H1 (cell line): ENCODE results near the gene EPB41L5. TPM values are rescaled to one million over a fixed set of nuclear protein-coding genes. Genes with fewer than 3 reads are reported as not detected.

ENCODE experiments used
- CTCF ChIA-PET: fragments of 300-600 bp; sonication (Branson Sonifier 250); formaldehyde crosslinking; loops from one replicate; lab custom pipeline; 2021; ENCODE audit not compliant: partially characterized antibody; lab: Charles Lee
- POLR2A ChIA-PET: fragments of 300-600 bp; sonication (Branson Sonifier 250); formaldehyde crosslinking; loops from one replicate; lab custom pipeline; 2021; ENCODE audit warnings: inconsistent platforms; ENCODE audit not compliant: partially characterized antibody; lab: Charles Lee
- DNase-seq, 2 experiments: peaks; one replicate each; pipeline versions ENCODE4 v3.0.0 to v3.0.0-alpha.2; 2010 to 2022; ENCODE audit warnings: low spot score in 2 of 2, low read depth in 1 of 2, mixed read lengths in 1 of 2
- FAIRE-seq: peaks from 2 replicates; lab custom pipeline; 2011; peaks lifted over from hg19 to GRCh38; lab: Jason Lieb, UNC
- H2AFZ ChIP-seq: 2 replicates; pipeline ENCODE4 v1.8.1; 2012; ENCODE audit warnings: low read length, inconsistent platforms
- H2AK5ac ChIP-seq: 2 replicates; pipeline ENCODE4 v1.6.1; 2013; ENCODE audit warnings: low read depth, low read length
- H2BK120ac ChIP-seq: replicated peaks from 2 replicates; pipeline ENCODE3; 2013; ENCODE audit warnings: low read depth, low read length, inconsistent platforms
- H2BK12ac ChIP-seq: 2 replicates; pipeline ENCODE4 v1.6.1; 2013; ENCODE audit warnings: low read depth, low read length
- H2BK15ac ChIP-seq: 2 replicates; pipeline ENCODE4 v1.6.1; 2013; ENCODE audit warnings: low read length
- H2BK20ac ChIP-seq: 2 replicates; pipeline ENCODE4 v1.6.1; 2013; ENCODE audit warnings: low read length
- H2BK5ac ChIP-seq: 2 replicates; pipeline ENCODE4 v1.6.1; 2013; ENCODE audit warnings: low read depth, low read length
- H3K14ac ChIP-seq: 2 replicates; pipeline ENCODE4 v1.6.1; 2013; ENCODE audit warnings: inconsistent platforms; ENCODE audit not compliant: insufficient read length
- H3K18ac ChIP-seq: 2 replicates; pipeline ENCODE4 v1.6.1; 2013; ENCODE audit warnings: low read length; ENCODE audit errors: extremely low read depth
- H3K23ac ChIP-seq: 2 replicates; pipeline ENCODE4 v1.6.1; 2013; ENCODE audit warnings: inconsistent platforms; ENCODE audit not compliant: insufficient read length
- H3K23me2 ChIP-seq: 2 replicates; pipeline ENCODE4 v1.6.1; 2013; ENCODE audit warnings: low read depth, low read length
- H3K27ac ChIP-seq: 2 replicates; pipeline ENCODE4 v1.6.1; 2011; ENCODE audit warnings: low read depth, low read length, inconsistent platforms
- H3K27me3 ChIP-seq, 4 experiments: replicated peaks in 1 of 4; 1 replicate in 1 of 4; 2 replicates in 3 of 4; pipeline versions ENCODE4 v1.6.1 to v1.8.1; 2011 to 2013; ENCODE audit warnings: low read length in 3 of 4, mild to moderate bottlenecking in 3 of 4, inconsistent platforms in 2 of 4, mixed read lengths in 2 of 4, moderate library complexity in 1 of 4; ENCODE audit not compliant: control insufficient read depth in 3 of 4, insufficient read depth in 3 of 4; ENCODE audit errors: extremely low read depth in 1 of 4
- H3K36me3 ChIP-seq, 4 experiments: 2 replicates each; pipeline versions ENCODE4 v1.6.1 to v1.8.1; 2011 to 2013; ENCODE audit warnings: mild to moderate bottlenecking in 4 of 4, low read length in 3 of 4, moderate library complexity in 2 of 4, control low read depth in 1 of 4, inconsistent platforms in 1 of 4; ENCODE audit not compliant: insufficient read depth in 4 of 4, control insufficient read depth in 2 of 4
- H3K4ac ChIP-seq: replicated peaks from 2 replicates; pipeline ENCODE3; 2013; ENCODE audit warnings: low read length, low read depth, mixed read lengths, inconsistent platforms; ENCODE audit not compliant: insufficient read length
- H3K4me1 ChIP-seq, 4 experiments: replicated peaks in 1 of 4; 1 replicate in 1 of 4; 2 replicates in 3 of 4; pipeline versions ENCODE4 v1.6.1 to v1.8.1; 2011 to 2013; ENCODE audit warnings: low read length in 3 of 4, inconsistent platforms in 2 of 4, mixed read lengths in 1 of 4; ENCODE audit not compliant: insufficient read depth in 4 of 4, control insufficient read depth in 3 of 4
- H3K4me2 ChIP-seq, 2 experiments: 2 replicates each; pipeline versions ENCODE4 v1.6.1 to v1.8.1; 2011 to 2013; ENCODE audit warnings: low read depth in 2 of 2, low read length in 2 of 2, control low read depth in 1 of 2, inconsistent platforms in 1 of 2, mild to moderate bottlenecking in 1 of 2; ENCODE audit not compliant: insufficient read depth in 1 of 2
- H3K4me3 ChIP-seq, 4 experiments: fragments of 200-600, 300-600 bp in 1 of 4; sonication (generic), shearing (Covaris generic), sonication (Bioruptor Twin) in 1 of 4; 2 replicates each; pipeline versions ENCODE4 v1.5.1 to v1.8.1; 2011 to 2016; ENCODE audit warnings: low read length in 4 of 4, low read depth in 3 of 4, control low read depth in 2 of 4, inconsistent platforms in 2 of 4, mild to moderate bottlenecking in 2 of 4, mixed read lengths in 1 of 4, moderate library complexity in 1 of 4; ENCODE audit not compliant: insufficient read depth in 2 of 4; ENCODE audit errors: extremely low read depth in 1 of 4
- H3K56ac ChIP-seq: replicated peaks from 2 replicates; pipeline ENCODE3; 2013; ENCODE audit warnings: low read depth, mild to moderate bottlenecking, mixed read lengths, low read length, inconsistent platforms; ENCODE audit not compliant: insufficient read length
- H3K79me1 ChIP-seq: 2 replicates; pipeline ENCODE4 v1.6.1; 2013; ENCODE audit warnings: low read depth, low read length, control low read depth
- H3K79me2 ChIP-seq, 2 experiments: 2 replicates each; pipeline versions ENCODE4 v1.6.1 to v1.8.1; 2012 to 2013; ENCODE audit warnings: low read length in 2 of 2, mild to moderate bottlenecking in 2 of 2, inconsistent platforms in 1 of 2; ENCODE audit not compliant: insufficient read depth in 2 of 2, control insufficient read depth in 1 of 2
- H3K9ac ChIP-seq, 4 experiments: replicated peaks in 1 of 4; 1 replicate in 1 of 4; 2 replicates in 3 of 4; pipeline versions ENCODE4 v1.6.1 to v1.8.1; 2011 to 2013; ENCODE audit warnings: low read depth in 3 of 4, low read length in 3 of 4, control low read depth in 2 of 4, mild to moderate bottlenecking in 2 of 4, moderate library complexity in 2 of 4, inconsistent platforms in 1 of 4; ENCODE audit errors: extremely low read depth in 1 of 4
- H3K9me3 ChIP-seq, 2 experiments: 2 replicates each; pipeline versions ENCODE4 v1.6.1 to v1.8.1; 2012 to 2013; ENCODE audit warnings: mild to moderate bottlenecking in 2 of 2, moderate library complexity in 2 of 2, control low read depth in 1 of 2, inconsistent platforms in 1 of 2, low read depth in 1 of 2, low read length in 1 of 2, mixed read lengths in 1 of 2; ENCODE audit not compliant: insufficient read depth in 2 of 2
- H4K20me1 ChIP-seq, 2 experiments: replicated peaks in 1 of 2; 2 replicates each; pipeline versions ENCODE3 to v1.8.1; 2011 to 2013; ENCODE audit warnings: inconsistent platforms in 2 of 2, low read length in 2 of 2, mild to moderate bottlenecking in 1 of 2; ENCODE audit not compliant: insufficient read depth in 2 of 2, control insufficient read depth in 1 of 2
- H4K5ac ChIP-seq: 2 replicates; pipeline ENCODE4 v1.6.1; 2013; ENCODE audit warnings: low read length, low read depth, mixed read lengths, inconsistent platforms; ENCODE audit not compliant: insufficient read length
- H4K8ac ChIP-seq: 2 replicates; pipeline ENCODE4 v1.8.0; 2013; ENCODE audit warnings: mild to moderate bottlenecking, moderate library complexity, low read length, inconsistent platforms; ENCODE audit not compliant: insufficient read depth; ENCODE audit errors: extremely low read depth
- H4K91ac ChIP-seq: replicated peaks from 2 replicates; pipeline ENCODE3; 2013; ENCODE audit warnings: low read length, mixed read lengths, inconsistent platforms; ENCODE audit not compliant: insufficient read length
- CREB1 ChIP-seq: IDR thresholded peaks from 2 replicates; pipeline ENCODE4 v1.6.1; 2012; ENCODE audit warnings: inconsistent platforms
- GABPA ChIP-seq: IDR thresholded peaks from 2 replicates; pipeline ENCODE4 v1.6.1; 2011; ENCODE audit warnings: mild to moderate bottlenecking, low read length, moderate library complexity, borderline replicate concordance; ENCODE audit not compliant: insufficient read depth
- NRF1 ChIP-seq: IDR thresholded peaks from 2 replicates; pipeline ENCODE4 v1.6.1; 2011; ENCODE audit warnings: mild to moderate bottlenecking, low read depth, low read length, improper control_type of control experiment
- PHF8 ChIP-seq: fragments of 200-600 bp; sonication (generic); conservative IDR thresholded peaks from 2 replicates; pipeline ENCODE4 v1.7.1; 2012; ENCODE audit warnings: low read depth, mild to moderate bottlenecking, inconsistent platforms, low read length, moderate library complexity
- TBP ChIP-seq: IDR thresholded peaks from 2 replicates; pipeline ENCODE4 v1.6.1; 2011; ENCODE audit warnings: low read depth, low read length, improper control_type of control experiment
- YY1 ChIP-seq: IDR thresholded peaks from 2 replicates; pipeline ENCODE4 v1.6.1; 2011; ENCODE audit warnings: low read depth, mild to moderate bottlenecking, low read length
- WGBS, 2 experiments: shearing (Covaris generic) in 1 of 2; methylation state at CpG; one replicate each; pipeline versions ENCODE4 v1.1.6 to v1.1.7; 2013 to 2015; ENCODE audit warnings: low lambda C conversion rate in 2 of 2, mixed read lengths in 2 of 2, inconsistent platforms in 1 of 2, low coverage in 1 of 2, missing lambda C conversion rate in 1 of 2; ENCODE audit not compliant: insufficient replicate concordance in 2 of 2, insufficient coverage in 1 of 2, insufficient read length in 1 of 2; ENCODE audit errors: extremely low coverage in 1 of 2, missing lambda C conversion rate in 1 of 2; 5-methylcytosine and 5-hydroxymethylcytosine counted together
- polyA plus RNA-seq, 7 experiments: library from polyadenylated mRNA; depleted of rRNA in 3 of 7; stranded (reverse) in 5 of 7; unstranded in 2 of 7; fragments of >200 nt in 5 of 7; fragments of 200-250 nt in 2 of 7; gene quantifications; 1 replicate in 5 of 7; 2 replicates in 1 of 7; 4 replicates in 1 of 7; pipeline versions ENCODE4 v1.2.1 to v1.2.3, GENCODE V29; 2011 to 2013; ENCODE audit warnings: missing spikeins in 2 of 7, mixed read lengths in 2 of 7
- total RNA-seq: library from RNA; stranded (reverse); fragmentation: NEBNext Ultra II Directional; extraction: Animal tissue kit (Norgen Biotek cat#: 25700); gene quantifications from 2 replicates; pipeline ENCODE4 v1.2.1, GENCODE V29; 2021
- TF ChIP-seq, protein P1 (sequence below): IDR thresholded peaks from 2 replicates; pipeline ENCODE4 v1.6.1; 2012; ENCODE audit warnings: inconsistent platforms

EPB41L5 gene
- total and polyA plus RNA-seq, 2 of the 8 experiments (the other 6 are each of a cell fraction or from before 2014, with no cell fraction given): 13.5 to 32.3 TPM

DNA sequence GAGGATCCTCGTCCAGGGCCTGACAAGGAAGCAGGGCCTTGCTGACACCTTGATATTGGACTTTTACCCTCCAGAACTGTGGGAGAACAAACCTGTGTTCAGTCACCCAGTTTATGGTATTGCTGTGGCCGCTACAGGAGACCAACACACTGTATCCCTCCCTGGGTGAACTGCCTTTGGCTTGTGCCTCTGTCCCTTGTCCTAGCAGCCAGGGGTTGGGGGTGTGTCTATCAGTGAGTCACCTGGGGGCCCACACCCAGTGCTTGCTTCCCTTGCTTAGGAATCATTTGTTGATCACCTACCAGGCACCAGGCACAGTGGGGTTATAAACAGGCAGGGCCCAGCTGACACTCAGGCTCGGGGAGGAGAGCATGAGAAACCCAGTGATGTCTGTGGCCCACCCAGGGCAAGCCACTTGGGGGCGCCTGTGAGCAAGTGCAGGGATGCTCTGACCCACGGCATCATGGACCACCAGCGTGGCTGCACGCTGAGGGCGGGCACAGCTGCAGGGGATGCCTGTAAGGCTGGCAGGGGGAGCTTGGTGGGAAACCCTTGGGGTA lies 193.2 kb downstream of the EPB41L5 start:
- H3K4ac ChIP-seq: no peak overlapping the region
- no peak overlapping the region for H3K23ac ChIP-seq
- H4K20me1 ChIP-seq: peaks cover 0 to 2% of the 10 kb centered on the region in 2 experiments
- H2AFZ ChIP-seq: no peak overlapping the region
- no peaks in the 10 kb centered on the region for H3K9me3 ChIP-seq
- H4K8ac ChIP-seq: no peak overlapping the region
- no peaks in the 10 kb centered on the region for H3K23me2 ChIP-seq
- no peak overlapping the region for H2BK20ac ChIP-seq
- no peak overlapping the region for H2BK120ac ChIP-seq
- H3K18ac ChIP-seq: no peak overlapping the region
- H3K4me2 ChIP-seq: no peak overlapping the region
- no peak overlapping the region for H3K14ac ChIP-seq
- no peak overlapping the region for H4K91ac ChIP-seq
- ChIA-PET CTCF (interaction anchor here (0.5 to 4.2 kb wide), 20 partner anchors 8 to 474 kb away, joined by 3 to 33 read pairs (median 4); no protein-coding TSS in a partner anchor), POLR2A (interaction anchor here (0.6 kb wide), 1 partner anchor 43 kb away, joined by 5 read pairs; no protein-coding TSS in a partner anchor)
- H3K79me2 ChIP-seq: no peaks in the 10 kb centered on the region
- H3K9ac ChIP-seq: no peak overlapping the region
- no peaks in the 10 kb centered on the region; a peak in 1 of 7 replicates for H3K27me3 ChIP-seq
- FAIRE-seq: peak; percentile 7
- H2BK5ac ChIP-seq: no peak overlapping the region
- no peak overlapping the region for H3K4me3 ChIP-seq
- no peaks in the 10 kb centered on the region; a peak in 1 of 7 replicates for H3K4me1 ChIP-seq
- H2AK5ac ChIP-seq: no peak overlapping the region
- no peak overlapping the region for H3K27ac ChIP-seq
- no peak overlapping the region for H3K56ac ChIP-seq
- H3K79me1 ChIP-seq: no peaks in the 10 kb centered on the region
- no peak overlapping the region for H2BK15ac ChIP-seq
- H2BK12ac ChIP-seq: no peak overlapping the region
- peak in 1 of 2 experiments; percentile 93 for DNase-seq
- 67% methylated on average over 8 of the region's 8 CpGs; no CpG with 5 or more reads in 1 of the 2 experiments for WGBS, 2 experiments
- H4K5ac ChIP-seq: no peak overlapping the region
- H3K36me3 ChIP-seq: no peaks in the 10 kb centered on the region
- TF ChIP-seq, protein P1, sequence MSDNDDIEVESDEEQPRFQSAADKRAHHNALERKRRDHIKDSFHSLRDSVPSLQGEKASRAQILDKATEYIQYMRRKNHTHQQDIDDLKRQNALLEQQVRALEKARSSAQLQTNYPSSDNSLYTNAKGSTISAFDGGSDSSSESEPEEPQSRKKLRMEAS: peak; percentile 49; the same call in 1 of the 2 replicates
- TF ChIP-seq TBP (no peak), CREB1 (peak; percentile 51; the same call in 1 of the 2 replicates), YY1 (peak; percentile 55; the same call in 1 of the 2 replicates), PHF8 (no peak), GABPA (0 out of 2 replicates have a peak, but pooled peaks have one; percentile 43), NRF1 (no peak)
